ENCODE data around the gene GALNT15. TPM values are rescaled to one million over a fixed set of nuclear protein-coding genes. Genes with fewer than 3 reads are reported as not detected.

Gene GALNT15
- total and polyA plus RNA-seq, 2 of the 4 experiments (the other 2 are of a cell fraction) = 12.8 to 19.7 TPM

DNA sequence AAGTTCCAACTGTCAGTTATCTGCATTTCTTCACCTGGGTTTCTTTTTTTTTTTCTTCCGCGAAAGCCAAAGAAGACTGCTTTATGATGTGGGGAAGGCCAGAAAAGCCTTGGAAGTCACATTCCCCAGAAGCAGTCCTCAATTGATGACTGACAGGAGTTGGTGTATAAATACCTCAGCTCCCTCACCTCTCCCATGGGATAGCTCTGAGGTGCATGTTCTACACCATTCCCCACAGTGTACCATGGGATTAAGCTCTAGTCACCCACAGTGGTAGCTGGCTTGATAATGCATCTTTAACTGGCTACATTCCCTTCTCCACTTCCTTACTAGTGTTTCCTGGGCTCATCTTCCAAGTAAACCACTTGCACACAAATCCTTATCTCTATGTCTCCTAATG, 59.8 kb downstream of the GALNT15 start:
- no peak overlapping the region for H3K4me3 ChIP-seq (ENCODE audit: insufficient read depth, low read depth, low read length)
- no peak overlapping the region for H4K8ac ChIP-seq (ENCODE audit: low read depth in 2 of 2, low read length in 2 of 2)
- no peak overlapping the region for H2BK5ac ChIP-seq (ENCODE audit: low read depth, low read length, poor library complexity, severe bottlenecking)
- H3K14ac ChIP-seq (replicated peaks; ENCODE audit: low read depth, low read length) = no peak overlapping the region
- ChIA-PET CTCF (no interaction called here), POLR2A (ENCODE audit: unreplicated experiment) (no interaction called here)
- H2BK120ac ChIP-seq (ENCODE audit: low read depth, low read length) = no peak overlapping the region
- no TSS peak for BruUV-seq (replicated peaks)
- no peak overlapping the region; the same call in 1 of the 2 replicates for H2BK20ac ChIP-seq (ENCODE audit: low read depth, low read length)
- TF ChIP-seq MAZ (IDR thresholded peaks at IDR 0.05; ENCODE audit: borderline replicate concordance, low read depth, low read length) = no peak
- TF ChIP-seq CHD1 (IDR thresholded peaks at IDR 0.05; ENCODE audit: low read depth, low read length) = no peak
- no peak for TF ChIP-seq CTCF (conservative IDR thresholded peaks at IDR 0.05; ENCODE audit: low read depth, low read length)
- no peak for TF ChIP-seq BHLHE40 (IDR thresholded peaks at IDR 0.05; ENCODE audit: low read depth, low read length)
- TF ChIP-seq MAFK (IDR thresholded peaks at IDR 0.05; ENCODE audit: low read depth, low read length) = no peak
- no peak for TF ChIP-seq CEBPB (IDR thresholded peaks at IDR 0.05; ENCODE audit: low read depth, low read length)
- no peak for TF ChIP-seq NFE2L2 (IDR thresholded peaks at IDR 0.05; ENCODE audit: low read depth, low read length)
- no peak for TF ChIP-seq FOS (IDR thresholded peaks at IDR 0.05; ENCODE audit: low read depth, low read length)
- TF ChIP-seq RCOR1 (IDR thresholded peaks at IDR 0.05; ENCODE audit: insufficient replicate concordance, low read length) = no peak
- TF ChIP-seq RAD21 (IDR thresholded peaks at IDR 0.05; ENCODE audit: low read length) = no peak
- no peak for TF ChIP-seq MXI1 (IDR thresholded peaks at IDR 0.05; ENCODE audit: borderline replicate concordance, low read depth, low read length)
- no peak for TF ChIP-seq RFX5 (IDR thresholded peaks at IDR 0.05; ENCODE audit: low read depth, low read length)
- TF ChIP-seq, protein P1, sequence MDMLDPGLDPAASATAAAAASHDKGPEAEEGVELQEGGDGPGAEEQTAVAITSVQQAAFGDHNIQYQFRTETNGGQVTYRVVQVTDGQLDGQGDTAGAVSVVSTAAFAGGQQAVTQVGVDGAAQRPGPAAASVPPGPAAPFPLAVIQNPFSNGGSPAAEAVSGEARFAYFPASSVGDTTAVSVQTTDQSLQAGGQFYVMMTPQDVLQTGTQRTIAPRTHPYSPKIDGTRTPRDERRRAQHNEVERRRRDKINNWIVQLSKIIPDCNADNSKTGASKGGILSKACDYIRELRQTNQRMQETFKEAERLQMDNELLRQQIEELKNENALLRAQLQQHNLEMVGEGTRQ (IDR thresholded peaks at IDR 0.05; ENCODE audit: low read depth, low read length) = no peak
- no peak for TF ChIP-seq POLR2A (IDR thresholded peaks at IDR 0.05; ENCODE audit: low read depth, low read length)
- TF ChIP-seq SMC3 (IDR thresholded peaks at IDR 0.05; ENCODE audit: low read depth, low read length) = no peak
- TF ChIP-seq, protein P2, sequence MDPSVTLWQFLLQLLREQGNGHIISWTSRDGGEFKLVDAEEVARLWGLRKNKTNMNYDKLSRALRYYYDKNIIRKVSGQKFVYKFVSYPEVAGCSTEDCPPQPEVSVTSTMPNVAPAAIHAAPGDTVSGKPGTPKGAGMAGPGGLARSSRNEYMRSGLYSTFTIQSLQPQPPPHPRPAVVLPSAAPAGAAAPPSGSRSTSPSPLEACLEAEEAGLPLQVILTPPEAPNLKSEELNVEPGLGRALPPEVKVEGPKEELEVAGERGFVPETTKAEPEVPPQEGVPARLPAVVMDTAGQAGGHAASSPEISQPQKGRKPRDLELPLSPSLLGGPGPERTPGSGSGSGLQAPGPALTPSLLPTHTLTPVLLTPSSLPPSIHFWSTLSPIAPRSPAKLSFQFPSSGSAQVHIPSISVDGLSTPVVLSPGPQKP (IDR thresholded peaks at IDR 0.05; ENCODE audit: borderline replicate concordance, low read depth, low read length) = no peak
- peaks cover 4% of the 10 kb centered on the region; the same call in 1 of the 2 replicates for H3K9me1 ChIP-seq (ENCODE audit: insufficient read depth, low read length)
- dilution Hi-C loops (cut with HindIII; ENCODE audit: low sequenced_read_pairs, unreplicated experiment) = no loop called here
- ATAC-seq (ENCODE audit: low read depth) (no peak), DNase-seq (no peak)
- H3K9ac ChIP-seq (ENCODE audit: low read depth, low read length) = no peak overlapping the region
- H3K36me3 ChIP-seq (ENCODE audit: control insufficient read depth, insufficient read depth, low read length) = no peaks in the 10 kb centered on the region
- no peaks in the 10 kb centered on the region for H3K79me1 ChIP-seq (ENCODE audit: low read depth in 1 of 2, low read length in 2 of 2)
- H3K27me3 ChIP-seq (ENCODE audit: control insufficient read depth, insufficient read depth, low read length) = no peaks in the 10 kb centered on the region
- intact Hi-C loops (cut with micrococcal nuclease) = no loop called here
- no peak overlapping the region for H3K4me2 ChIP-seq (ENCODE audit: low read depth, low read length)
- H4K5ac ChIP-seq (ENCODE audit: low read depth, low read length) = no peak overlapping the region
- no peak overlapping the region for H2BK15ac ChIP-seq (ENCODE audit: low read depth, low read length)
- H2AK9ac ChIP-seq (replicated peaks; ENCODE audit: low read depth, low read length, poor library complexity) = no peak overlapping the region
- WGBS, 2 experiments (ENCODE audit: extremely low coverage in 2 of 2, insufficient read length in 1 of 2) = no CpG with 5 or more reads among the region's 2 CpGs
- no peaks in the 10 kb centered on the region for H3K9me3 ChIP-seq (ENCODE audit: control insufficient read depth, insufficient read depth, low read length)
- H3K18ac ChIP-seq (ENCODE audit: low read depth, low read length) = no peak overlapping the region
- H3K4me1 ChIP-seq (ENCODE audit: control insufficient read depth, insufficient read depth, low read length) = no peaks in the 10 kb centered on the region
- no peak overlapping the region for H2AFZ ChIP-seq (replicated peaks; ENCODE audit: low read length, poor library complexity)
- in situ Hi-C loops (cut with MboI; ENCODE audit: low sequenced_read_pairs) = loop anchor here (25.0 kb wide), 1 partner anchor 597 kb away; no protein-coding TSS in a partner anchor
- H2AK5ac ChIP-seq (ENCODE audit: low read depth, low read length) = no peak overlapping the region
- H3K56ac ChIP-seq (ENCODE audit: extremely low read depth, insufficient read depth, low read length) = no peak overlapping the region
- no peak overlapping the region for H3K27ac ChIP-seq (ENCODE audit: insufficient read depth, low read length)
- no peak overlapping the region for H3K23ac ChIP-seq (ENCODE audit: low read depth, low read length)
- H4K91ac ChIP-seq (ENCODE audit: insufficient read depth, low read depth, low read length) = no peak overlapping the region
- no peaks in the 10 kb centered on the region for H4K20me1 ChIP-seq (ENCODE audit: insufficient read depth, low read length)
- H3K4ac ChIP-seq (ENCODE audit: low read depth, low read length) = no peak overlapping the region
